DMS79 (cell line): Measurements from ENCODE around the gene RAB27B.

ENCODE experiments used
- DNase-seq: peaks from one replicate; lab custom pipeline; 2025; lab: John Stamatoyannopoulos, UW

Gene RAB27B

GRCh38 chr18:54910161-54910919 is 82.1 kb downstream of the RAB27B start:
- no peak for DNase-seq

DNA sequence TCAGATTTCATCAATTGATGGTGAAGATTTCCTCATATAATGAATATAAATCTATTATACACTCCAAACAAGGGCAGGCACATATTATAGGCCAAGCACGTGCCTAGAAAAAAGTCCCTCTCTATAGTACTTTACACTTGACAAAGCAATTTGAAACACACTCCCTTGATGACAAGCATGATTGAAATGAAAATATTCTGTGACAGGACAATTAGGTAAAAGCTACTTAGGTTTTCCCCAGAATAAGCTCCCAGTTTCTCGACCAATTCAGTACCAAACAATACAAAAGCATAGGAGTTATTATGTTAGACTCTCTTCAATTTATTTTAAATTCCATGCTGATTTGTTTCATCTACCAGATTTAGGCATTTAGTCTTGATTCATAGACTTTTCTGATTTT is 83.3 kb downstream of the RAB27B start:
- DNase-seq: no peak

DNA sequence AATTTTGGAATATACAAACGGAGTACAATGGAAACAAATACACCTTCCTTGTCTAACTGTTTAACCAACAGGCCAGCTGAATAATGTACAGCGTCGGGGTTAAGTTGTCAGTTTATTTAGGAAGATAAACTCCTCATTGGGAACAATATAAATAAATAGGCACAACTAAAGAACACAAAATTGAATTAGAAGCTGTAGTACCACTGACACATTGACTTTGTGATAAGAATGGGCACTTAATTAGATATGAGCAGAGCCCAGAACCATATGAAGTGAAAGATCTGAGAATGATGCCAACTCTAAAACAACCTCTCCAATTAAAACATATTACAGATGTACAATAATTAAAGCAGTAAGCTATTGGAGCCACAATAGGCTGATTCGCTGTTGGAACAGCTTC is 86.5 kb downstream of the RAB27B start:
- no peak for DNase-seq

- DNase-seq: no peak
Measured at GRCh38 chr18:54916507-54916906, 88.2 kb downstream of the RAB27B start.

DNA sequence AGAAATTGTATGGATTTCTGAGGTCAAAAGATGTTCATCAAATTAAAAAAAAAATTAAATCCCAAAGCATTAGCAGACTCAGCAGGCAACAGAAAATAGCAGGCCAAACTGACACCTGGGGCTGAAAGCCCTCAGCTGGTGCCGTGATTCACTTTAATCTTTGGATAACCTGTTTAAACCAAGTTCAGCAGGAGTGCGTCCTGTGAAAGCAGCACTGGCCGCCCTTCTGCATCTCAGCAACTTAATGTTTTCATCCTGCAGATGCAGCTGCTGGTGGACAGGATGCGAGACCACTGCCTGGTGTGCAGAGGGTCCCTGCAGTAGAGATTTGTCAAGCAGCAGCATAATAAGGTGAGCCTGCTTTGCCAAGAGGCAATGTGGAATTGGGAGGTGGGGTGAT is 89.8 kb downstream of the RAB27B start:
- DNase-seq: no peak

DNA sequence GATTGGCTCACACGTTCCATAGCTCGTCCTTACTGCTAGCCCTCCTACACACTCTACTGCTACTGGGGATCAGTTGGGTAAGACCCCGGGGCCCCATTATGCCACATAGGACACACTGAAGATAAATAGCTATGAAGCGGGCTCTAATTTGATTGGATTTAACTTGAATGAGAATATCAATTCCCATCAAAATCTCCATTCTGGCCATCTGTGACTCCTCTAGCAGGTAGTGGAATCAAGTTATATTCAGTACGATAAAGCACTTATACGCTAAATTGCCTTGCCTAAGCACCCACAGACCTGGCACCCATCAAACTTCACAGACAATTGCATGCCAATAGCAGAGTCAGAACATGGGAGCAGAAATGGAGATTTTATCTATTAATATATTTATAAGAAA is 91.1 kb downstream of the RAB27B start:
- DNase-seq: no peak

GRCh38 chr18:54923339-54923956 is 95.2 kb downstream of the RAB27B start:
- no peak for DNase-seq

DNA sequence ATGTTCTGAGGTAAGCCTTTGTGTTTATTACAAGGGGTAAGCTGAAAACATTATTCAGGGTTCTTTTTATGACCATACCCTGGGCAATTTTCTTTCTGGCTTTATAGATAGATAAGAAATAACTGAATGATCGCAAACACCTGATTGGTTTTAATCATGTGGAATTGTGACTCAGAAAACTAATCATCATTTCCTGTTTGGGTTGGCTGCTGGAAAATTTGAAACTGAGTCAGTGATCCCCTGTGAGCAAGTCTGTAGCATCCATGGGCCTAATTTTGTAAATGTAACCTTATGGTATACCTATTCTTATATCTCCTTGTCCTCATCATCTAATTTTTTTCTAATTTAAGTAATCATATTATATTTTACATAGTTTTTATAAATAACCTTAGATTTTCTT is 96.7 kb downstream of the RAB27B start:
- DNase-seq: no peak

DNA sequence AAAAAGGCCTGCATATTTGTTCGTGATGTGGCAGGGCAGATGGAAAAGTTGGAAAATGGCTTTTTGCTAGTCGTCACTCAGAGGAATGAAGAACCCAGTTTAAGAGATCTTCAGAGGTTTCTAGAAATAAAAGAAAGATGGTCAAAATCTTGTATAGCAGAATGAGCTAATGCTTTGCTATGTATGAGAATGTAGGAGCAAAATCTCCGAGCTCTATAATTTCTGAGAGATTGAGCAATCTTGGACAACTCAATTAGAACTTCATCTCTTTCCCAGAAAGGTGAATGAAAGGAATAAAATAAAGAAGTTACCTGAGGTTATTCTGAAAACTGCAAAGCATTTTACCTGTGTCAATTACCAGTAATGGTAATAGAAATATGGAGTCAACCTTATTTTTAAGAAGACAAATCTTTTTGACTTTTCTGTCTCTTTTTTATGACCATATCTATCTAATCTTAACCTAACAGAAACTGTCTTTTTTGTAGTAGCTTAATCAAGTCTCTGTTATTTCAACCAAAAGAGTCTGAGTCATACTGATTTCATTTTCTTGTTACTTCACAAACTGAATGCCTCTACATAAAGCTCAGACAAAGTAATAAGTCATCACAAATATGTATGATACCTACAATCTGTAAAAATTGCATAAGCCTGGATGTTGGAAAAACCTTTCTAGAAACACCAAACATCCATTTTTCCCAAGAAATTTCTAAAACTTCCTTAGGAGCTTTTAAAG is 98.5 kb downstream of the RAB27B start:
- no peak for DNase-seq

- no peak for DNase-seq
Measured at GRCh38 chr18:54928236-54928635, 100.0 kb downstream of the RAB27B start.

- no peak for DNase-seq
Measured at GRCh38 chr18:54931152-54931551, 102.9 kb downstream of the RAB27B start.

DNA sequence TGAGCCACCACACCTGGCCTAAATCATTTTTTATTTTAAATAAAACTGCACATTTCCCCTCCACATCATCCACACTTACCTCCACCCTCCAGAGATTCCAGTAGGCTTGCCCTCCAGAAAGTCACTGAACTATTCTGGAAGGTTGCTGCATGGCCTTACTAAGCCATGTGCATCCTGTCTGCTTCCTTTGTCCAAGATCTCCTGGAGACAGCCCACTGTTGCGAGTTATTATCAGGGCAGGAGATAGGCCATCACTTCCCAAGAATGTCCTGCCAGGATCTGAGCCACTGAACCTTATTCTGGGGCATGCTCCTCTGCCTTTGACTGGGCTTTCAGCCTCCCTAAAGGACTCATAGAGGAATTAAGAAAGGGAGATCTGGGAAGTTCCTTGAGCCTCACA is 104.2 kb downstream of the RAB27B start:
- DNase-seq: no peak

- no peak for DNase-seq
Measured at GRCh38 chr18:54938506-54938905, 110.2 kb downstream of the RAB27B start.

GRCh38 chr18:54939361-54939917 is 111.2 kb downstream of the RAB27B start:
- no peak for DNase-seq

- no peak for DNase-seq
Measured at GRCh38 chr18:54942144-54942543, 113.9 kb downstream of the RAB27B start.

GRCh38 chr18:54942569-54942968 is 114.3 kb downstream of the RAB27B start:
- no peak for DNase-seq
